Measurements from ENCODE around the gene C1orf21. TPM values are rescaled to one million over a fixed set of nuclear protein-coding genes. Genes with fewer than 3 reads are reported as not detected.

The C1orf21 gene
- total RNA-seq, 2 donors from 2014 or later: 10.4 to 15.2 TPM

DNA sequence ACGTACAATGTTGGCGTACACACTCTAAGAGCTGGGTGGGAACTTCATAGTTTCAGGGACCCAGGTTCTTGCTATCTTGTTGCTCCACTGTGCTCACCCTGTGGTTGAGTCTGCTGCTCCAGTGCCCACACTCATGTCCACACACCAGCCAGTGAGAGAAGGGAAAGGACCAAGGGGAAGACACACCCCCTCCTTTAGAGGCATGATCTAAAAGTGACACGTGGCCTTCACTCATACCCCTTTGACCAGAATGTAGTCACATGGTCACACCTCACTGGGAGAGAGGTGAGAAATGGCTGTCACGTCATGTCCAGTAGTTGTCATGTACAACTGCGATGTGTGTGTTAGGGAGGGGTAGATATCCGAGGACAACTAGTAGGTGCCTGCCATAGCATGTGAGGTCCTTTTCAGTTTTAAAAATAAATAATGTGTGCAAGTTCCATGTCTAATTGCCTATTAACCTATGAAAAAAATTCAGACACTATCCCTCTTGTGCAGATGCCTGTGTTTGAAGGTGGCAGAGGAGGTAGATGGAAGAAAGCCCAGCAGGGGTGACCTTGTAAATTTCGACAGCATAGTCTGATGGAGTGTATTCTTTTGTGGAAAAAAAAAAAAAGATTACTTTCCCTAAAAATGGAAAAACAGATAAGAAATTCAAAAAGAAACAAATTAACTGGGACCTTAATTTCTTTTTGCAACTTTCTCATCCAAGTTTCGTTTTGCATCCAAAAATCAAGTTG, 149.6 kb downstream of the C1orf21 start:
- Histone ChIP-seq H3K36me3 (no peaks in the 10 kb centered on the region), H3K27ac (no peak overlapping the region), H3K9me3 (peaks cover 4% of the 10 kb centered on the region), H3K4me3 (no peak overlapping the region), H3K4me1 (ENCODE audit: control insufficient read depth in 1 of 2, low read depth in 2 of 2) (peaks cover 4 to 7% of the 10 kb centered on the region in 2 donors), H3K27me3 (replicated peaks; ENCODE audit: insufficient read depth) (no peaks in the 10 kb centered on the region)
- ATAC-seq (ENCODE audit: insufficient number of reproducible peaks, low FRiP score, low read depth) (no peak), DNase-seq (ENCODE audit: low spot score) (no peak)
- TF ChIP-seq, protein P1, sequence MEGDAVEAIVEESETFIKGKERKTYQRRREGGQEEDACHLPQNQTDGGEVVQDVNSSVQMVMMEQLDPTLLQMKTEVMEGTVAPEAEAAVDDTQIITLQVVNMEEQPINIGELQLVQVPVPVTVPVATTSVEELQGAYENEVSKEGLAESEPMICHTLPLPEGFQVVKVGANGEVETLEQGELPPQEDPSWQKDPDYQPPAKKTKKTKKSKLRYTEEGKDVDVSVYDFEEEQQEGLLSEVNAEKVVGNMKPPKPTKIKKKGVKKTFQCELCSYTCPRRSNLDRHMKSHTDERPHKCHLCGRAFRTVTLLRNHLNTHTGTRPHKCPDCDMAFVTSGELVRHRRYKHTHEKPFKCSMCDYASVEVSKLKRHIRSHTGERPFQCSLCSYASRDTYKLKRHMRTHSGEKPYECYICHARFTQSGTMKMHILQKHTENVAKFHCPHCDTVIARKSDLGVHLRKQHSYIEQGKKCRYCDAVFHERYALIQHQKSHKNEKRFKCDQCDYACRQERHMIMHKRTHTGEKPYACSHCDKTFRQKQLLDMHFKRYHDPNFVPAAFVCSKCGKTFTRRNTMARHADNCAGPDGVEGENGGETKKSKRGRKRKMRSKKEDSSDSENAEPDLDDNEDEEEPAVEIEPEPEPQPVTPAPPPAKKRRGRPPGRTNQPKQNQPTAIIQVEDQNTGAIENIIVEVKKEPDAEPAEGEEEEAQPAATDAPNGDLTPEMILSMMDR (IDR thresholded peaks at IDR 0.05): no peak

DNA sequence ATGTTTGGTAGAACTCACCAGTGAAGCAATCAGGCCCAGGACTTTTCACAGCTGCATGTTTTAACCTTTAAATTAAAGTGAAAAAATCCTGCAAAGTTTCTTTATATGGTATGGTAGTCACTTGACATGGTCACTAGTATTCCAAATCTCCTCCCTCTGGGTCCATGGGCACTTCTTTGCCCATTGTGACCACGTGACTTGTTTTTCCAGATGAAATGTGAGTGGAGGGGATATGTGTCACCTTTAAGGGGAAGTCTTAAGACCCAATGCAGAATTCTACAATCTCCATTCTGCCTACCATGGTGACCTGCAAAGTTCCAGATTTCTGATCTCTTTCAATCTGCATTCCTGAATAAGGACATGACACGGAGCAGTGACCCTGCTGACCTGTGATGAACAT, 152.8 kb downstream of the C1orf21 start:
- Histone ChIP-seq H3K4me3 (no peak overlapping the region), H3K4me1 (ENCODE audit: control insufficient read depth in 1 of 2, low read depth in 2 of 2) (peaks cover 4 to 7% of the 10 kb centered on the region in 2 donors), H3K27me3 (replicated peaks; ENCODE audit: insufficient read depth) (no peaks in the 10 kb centered on the region), H3K9me3 (peaks cover 4% of the 10 kb centered on the region), H3K36me3 (no peaks in the 10 kb centered on the region), H3K27ac (no peak overlapping the region)
- ATAC-seq (ENCODE audit: insufficient number of reproducible peaks, low FRiP score, low read depth) (no peak), DNase-seq (ENCODE audit: low spot score) (no peak)
- TF ChIP-seq, protein P1 (IDR thresholded peaks at IDR 0.05): no peak

DNA sequence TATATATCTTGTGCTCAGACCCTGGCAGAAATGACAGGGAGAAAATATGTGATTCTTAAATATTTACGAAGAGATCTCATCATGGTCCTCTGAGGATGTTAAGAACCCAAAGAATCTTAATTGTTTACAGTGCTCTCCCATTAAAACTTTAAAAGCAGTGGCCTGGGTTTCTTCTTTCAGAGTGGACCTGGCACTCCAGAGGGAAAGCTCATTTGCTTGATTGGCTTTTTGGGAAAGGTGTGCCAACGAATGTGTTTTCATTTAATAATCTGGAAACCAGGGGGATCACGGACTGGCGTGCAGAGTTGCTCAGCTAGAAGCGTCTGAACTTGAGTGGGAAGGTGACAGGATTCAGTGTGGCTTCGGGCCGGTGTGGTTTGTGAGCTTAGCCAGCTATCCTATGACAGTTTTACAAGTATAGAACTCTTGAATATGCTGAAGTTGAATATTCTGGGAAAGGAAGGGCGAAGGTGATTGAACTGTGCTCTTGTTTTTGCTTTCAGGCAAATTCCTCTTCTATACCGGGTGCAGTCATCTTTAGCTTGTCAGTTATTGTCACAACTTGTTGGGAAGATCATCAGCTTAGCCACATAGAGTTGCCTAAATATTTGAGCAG, 154.8 kb downstream of the C1orf21 start:
- no peak for DNase-seq (ENCODE audit: low spot score)
- Histone ChIP-seq H3K4me1 (ENCODE audit: control insufficient read depth in 1 of 2, low read depth in 2 of 2) (no peaks in the 10 kb centered on the region), H3K4me3 (no peak overlapping the region), H3K36me3 (no peaks in the 10 kb centered on the region), H3K27ac (no peak overlapping the region), H3K9me3 (peaks cover 4% of the 10 kb centered on the region), H3K27me3 (replicated peaks; ENCODE audit: insufficient read depth) (no peaks in the 10 kb centered on the region)
- TF ChIP-seq, protein P1 (IDR thresholded peaks at IDR 0.05): no peak
- no peak for ATAC-seq (ENCODE audit: insufficient number of reproducible peaks, low FRiP score, low read depth)

DNA sequence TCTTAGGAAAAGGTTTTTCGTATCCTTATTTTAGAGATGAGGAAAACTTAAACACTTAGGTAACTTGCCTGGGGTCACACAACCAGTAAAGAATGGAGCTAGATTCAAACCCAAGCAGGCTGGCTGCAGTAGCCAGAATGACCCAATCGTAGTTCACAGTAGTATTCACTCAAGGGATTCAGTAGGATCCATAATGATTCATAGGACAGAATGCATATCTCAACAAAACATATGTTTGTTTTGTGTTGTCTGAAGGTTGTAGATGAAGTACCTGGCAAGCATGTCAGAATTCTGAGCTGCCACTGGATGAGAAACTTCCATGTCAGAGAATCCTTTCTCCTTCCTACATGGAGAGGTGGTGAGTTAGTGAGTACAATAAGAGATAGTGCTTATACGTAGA, 155.5 kb downstream of the C1orf21 start:
- no peaks in the 10 kb centered on the region for H3K27me3 ChIP-seq (replicated peaks; ENCODE audit: insufficient read depth)
- no peak overlapping the region for H3K4me3 ChIP-seq
- TF ChIP-seq, protein P1 (IDR thresholded peaks at IDR 0.05): no peak
- no peak for ATAC-seq (ENCODE audit: insufficient number of reproducible peaks, low FRiP score, low read depth)
- DNase-seq (ENCODE audit: low spot score): no peak
- H3K4me1 ChIP-seq (ENCODE audit: control insufficient read depth in 1 of 2, low read depth in 2 of 2): no peaks in the 10 kb centered on the region
- no peaks in the 10 kb centered on the region for H3K36me3 ChIP-seq
- no peak overlapping the region for H3K27ac ChIP-seq
- H3K9me3 ChIP-seq: peaks cover 4% of the 10 kb centered on the region

DNA sequence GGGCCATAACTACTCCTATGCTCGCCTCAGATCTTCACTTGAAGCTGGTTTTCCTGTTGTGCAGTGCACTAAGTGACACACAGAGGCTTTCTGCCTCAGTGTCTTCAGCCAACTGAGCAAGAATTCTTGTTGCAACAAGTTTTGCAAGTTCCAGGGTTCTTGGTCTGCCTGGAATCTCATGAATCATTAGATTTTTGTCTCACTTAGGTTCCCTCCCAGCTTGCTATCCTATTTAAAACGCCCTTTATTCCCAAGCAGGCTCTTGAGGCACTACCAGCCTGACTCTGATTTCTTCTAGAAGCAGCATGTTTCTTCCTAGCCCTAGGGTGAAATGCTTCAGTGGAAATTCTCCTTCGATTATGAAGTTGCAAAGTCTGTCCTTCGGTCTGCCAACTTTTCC, 158.8 kb downstream of the C1orf21 start:
- Histone ChIP-seq H3K27me3 (replicated peaks; ENCODE audit: insufficient read depth) (no peaks in the 10 kb centered on the region), H3K27ac (no peak overlapping the region), H3K4me1 (ENCODE audit: control insufficient read depth in 1 of 2, low read depth in 2 of 2) (no peaks in the 10 kb centered on the region), H3K4me3 (no peak overlapping the region), H3K9me3 (no peaks in the 10 kb centered on the region), H3K36me3 (no peaks in the 10 kb centered on the region)
- no peak for ATAC-seq (ENCODE audit: insufficient number of reproducible peaks, low FRiP score, low read depth)
- TF ChIP-seq, protein P1 (IDR thresholded peaks at IDR 0.05): no peak
- no peak for DNase-seq (ENCODE audit: low spot score)
